Osteoblast (primary cell): ENCODE results near the gene ALPP. TPM values are rescaled to one million over a fixed set of nuclear protein-coding genes. Genes with fewer than 3 reads are reported as not detected.
A peak's percentile ranks its signal among the peaks of the same experiment; 100 is the strongest.
"Not testable (repeated sequence)": the region's sequence is repeated elsewhere in the genome, so short reads cannot be mapped to it uniquely, and the experiment has no call there.

Experiments
- DNase-seq: peaks from one replicate; pipeline ENCODE4 v3.0.0; 2011; ENCODE audit warnings: low spot score, mixed read lengths; ENCODE audit not compliant: insufficient read length; ENCODE audit errors: missing footprints
- H2AFZ ChIP-seq: 2 replicates; pipeline ENCODE4 v1.6.0; 2011; ENCODE audit warnings: mild to moderate bottlenecking, low read length
- H3K27ac ChIP-seq: 2 replicates; pipeline ENCODE4 v1.5.1; 2011; ENCODE audit warnings: mild to moderate bottlenecking, low read depth, low read length, moderate library complexity
- H3K27me3 ChIP-seq: 2 replicates; pipeline ENCODE4 v1.6.0; 2012; ENCODE audit warnings: mild to moderate bottlenecking, control low read depth, inconsistent platforms, low read length, moderate library complexity; ENCODE audit not compliant: insufficient read depth
- H3K36me3 ChIP-seq: 2 replicates; pipeline ENCODE4 v1.5.1; 2011; ENCODE audit warnings: mild to moderate bottlenecking, low read length, control low read depth, moderate library complexity; ENCODE audit not compliant: insufficient read depth
- H3K4me1 ChIP-seq: 2 replicates; pipeline ENCODE4 v1.5.1; 2011; ENCODE audit warnings: mild to moderate bottlenecking, low read length, control low read depth, moderate library complexity; ENCODE audit not compliant: insufficient read depth
- H3K4me2 ChIP-seq: 2 replicates; pipeline ENCODE4 v1.6.0; 2011; ENCODE audit warnings: mild to moderate bottlenecking, low read length; ENCODE audit not compliant: insufficient read depth
- H3K4me3 ChIP-seq: fragments of 200-600 bp; sonication (generic); 3 replicates; pipeline ENCODE4 v1.5.1; 2012; ENCODE audit warnings: mild to moderate bottlenecking, low read length, inconsistent platforms; ENCODE audit not compliant: insufficient read depth
- H3K79me2 ChIP-seq: 2 replicates; pipeline ENCODE4 v1.6.0; 2012; ENCODE audit warnings: mild to moderate bottlenecking, low read length, control low read depth, inconsistent platforms; ENCODE audit not compliant: insufficient read depth
- H3K9me3 ChIP-seq: 2 replicates; pipeline ENCODE4 v1.5.1; 2011; ENCODE audit warnings: low read depth, low read length, control low read depth
- H4K20me1 ChIP-seq: 2 replicates; pipeline ENCODE4 v1.6.0; 2012; ENCODE audit warnings: mild to moderate bottlenecking, low read length, control low read depth; ENCODE audit not compliant: insufficient read depth
- total RNA-seq: library from RNA; depleted of rRNA; stranded (reverse); fragments of >200 nt; gene quantifications from 2 replicates; pipeline ENCODE4 v1.2.3, GENCODE V29; 2012
- TF ChIP-seq, protein P1 (sequence below): IDR thresholded peaks from 2 replicates; pipeline ENCODE4 v1.5.1; 2011; ENCODE audit warnings: mild to moderate bottlenecking, low read depth, low read length, moderate library complexity; ENCODE audit errors: extremely low read depth

Gene ALPP
- total RNA-seq, 1 donor: not detected

DNA sequence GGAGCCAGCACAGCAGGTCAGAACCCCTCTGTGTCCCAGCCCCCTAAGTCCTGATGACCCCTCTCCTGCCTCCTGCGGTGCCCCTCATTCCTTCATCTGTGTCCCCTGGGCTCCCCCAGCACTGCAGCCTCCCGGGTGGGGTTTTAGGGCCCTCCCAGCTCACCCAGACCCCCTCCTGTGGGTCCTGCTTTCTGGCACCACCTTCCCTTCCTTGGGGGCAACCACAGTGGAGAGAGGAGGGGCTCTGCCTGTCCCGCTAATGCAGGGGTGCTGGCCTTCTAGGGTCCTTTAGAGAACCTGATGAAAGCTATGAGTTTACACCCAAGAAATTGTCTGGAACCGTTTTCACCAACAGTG, 42.7 kb upstream of the ALPP start:
- no peaks in the 10 kb centered on the region for H3K79me2 ChIP-seq
- no peaks in the 10 kb centered on the region for H3K27me3 ChIP-seq
- no peak overlapping the region for H3K4me2 ChIP-seq
- no peaks in the 10 kb centered on the region for H3K9me3 ChIP-seq
- H4K20me1 ChIP-seq: no peaks in the 10 kb centered on the region
- DNase-seq: peak; percentile 72
- no peak overlapping the region for H3K4me3 ChIP-seq
- H3K36me3 ChIP-seq: no peaks in the 10 kb centered on the region
- no peak overlapping the region for H2AFZ ChIP-seq
- TF ChIP-seq, protein P1, sequence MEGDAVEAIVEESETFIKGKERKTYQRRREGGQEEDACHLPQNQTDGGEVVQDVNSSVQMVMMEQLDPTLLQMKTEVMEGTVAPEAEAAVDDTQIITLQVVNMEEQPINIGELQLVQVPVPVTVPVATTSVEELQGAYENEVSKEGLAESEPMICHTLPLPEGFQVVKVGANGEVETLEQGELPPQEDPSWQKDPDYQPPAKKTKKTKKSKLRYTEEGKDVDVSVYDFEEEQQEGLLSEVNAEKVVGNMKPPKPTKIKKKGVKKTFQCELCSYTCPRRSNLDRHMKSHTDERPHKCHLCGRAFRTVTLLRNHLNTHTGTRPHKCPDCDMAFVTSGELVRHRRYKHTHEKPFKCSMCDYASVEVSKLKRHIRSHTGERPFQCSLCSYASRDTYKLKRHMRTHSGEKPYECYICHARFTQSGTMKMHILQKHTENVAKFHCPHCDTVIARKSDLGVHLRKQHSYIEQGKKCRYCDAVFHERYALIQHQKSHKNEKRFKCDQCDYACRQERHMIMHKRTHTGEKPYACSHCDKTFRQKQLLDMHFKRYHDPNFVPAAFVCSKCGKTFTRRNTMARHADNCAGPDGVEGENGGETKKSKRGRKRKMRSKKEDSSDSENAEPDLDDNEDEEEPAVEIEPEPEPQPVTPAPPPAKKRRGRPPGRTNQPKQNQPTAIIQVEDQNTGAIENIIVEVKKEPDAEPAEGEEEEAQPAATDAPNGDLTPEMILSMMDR: no peak
- no peak overlapping the region for H3K27ac ChIP-seq
- H3K4me1 ChIP-seq: no peaks in the 10 kb centered on the region

DNA sequence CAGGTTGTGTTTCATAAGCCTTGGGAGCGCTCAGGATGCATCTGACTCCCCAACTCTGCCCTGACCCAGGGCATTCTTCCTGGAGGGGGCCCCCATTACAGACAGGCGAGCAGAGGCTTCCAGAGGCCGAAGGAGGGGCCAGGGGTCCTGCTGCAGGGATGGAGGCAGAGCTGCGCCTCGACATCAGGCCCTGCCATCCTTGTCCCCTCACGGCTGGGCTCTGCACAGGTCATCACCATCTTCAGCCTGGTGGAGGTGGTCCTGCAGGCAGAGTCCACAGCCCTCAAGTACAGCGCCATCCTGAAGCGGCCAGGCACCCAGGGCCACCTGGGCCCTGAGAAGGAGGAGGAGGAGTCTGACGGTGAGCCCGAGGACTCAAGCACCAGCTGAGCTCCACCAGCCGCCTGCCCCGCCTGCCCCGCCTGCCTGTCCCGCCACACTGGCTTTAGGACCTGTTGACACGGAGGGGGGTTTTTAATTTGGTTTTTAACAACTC, 42.3 kb upstream of the ALPP start:
- Histone ChIP-seq H3K79me2 (no peaks in the 10 kb centered on the region), H3K9me3 (no peaks in the 10 kb centered on the region), H2AFZ (no peak overlapping the region), H3K4me1 (no peaks in the 10 kb centered on the region), H3K4me2 (no peak overlapping the region), H3K27me3 (no peaks in the 10 kb centered on the region), H4K20me1 (no peaks in the 10 kb centered on the region), H3K4me3 (no peak overlapping the region), H3K27ac (no peak overlapping the region), H3K36me3 (no peaks in the 10 kb centered on the region)
- TF ChIP-seq, protein P1: no peak
- no peak for DNase-seq

DNA sequence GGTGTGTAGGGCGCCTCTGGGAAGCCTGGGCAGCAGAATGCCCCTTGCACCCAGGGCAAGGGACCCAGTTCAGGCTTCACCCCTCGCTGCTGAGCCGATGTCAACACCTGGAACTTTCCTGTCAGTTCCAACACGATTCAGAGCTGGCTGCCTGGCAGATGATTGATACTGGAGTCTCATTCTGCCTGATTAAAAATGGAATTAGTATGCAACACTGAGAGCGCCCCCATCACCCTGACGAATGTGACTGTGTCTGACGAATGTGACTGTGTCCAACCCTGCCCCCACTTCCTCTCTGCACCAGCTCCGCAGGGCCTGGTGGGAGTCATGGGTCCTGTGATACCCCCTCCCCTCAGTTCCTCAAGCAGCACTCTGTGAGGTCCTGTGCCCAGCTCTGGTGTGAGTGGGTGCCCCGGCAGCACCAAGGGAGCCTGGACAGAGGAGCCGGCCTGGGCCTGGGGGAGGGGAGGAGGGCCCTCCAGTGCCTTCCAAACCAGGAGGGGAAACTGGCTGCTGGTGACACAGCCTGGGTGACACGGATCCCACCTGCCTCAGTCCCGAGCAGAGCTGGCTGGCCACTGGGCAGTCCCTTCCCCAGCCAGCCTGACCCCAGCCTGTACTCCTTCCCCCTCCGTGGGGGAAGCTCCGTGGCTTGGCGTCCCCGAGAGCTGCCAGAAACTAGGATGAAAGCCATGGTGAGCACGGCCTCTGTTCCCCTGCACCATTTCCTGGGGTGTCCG, 41.4 kb upstream of the ALPP start:
- Histone ChIP-seq H3K4me3 (no peak overlapping the region), H2AFZ (no peak overlapping the region), H3K79me2 (no peaks in the 10 kb centered on the region), H3K27ac (no peak overlapping the region), H3K4me2 (no peak overlapping the region), H3K9me3 (no peaks in the 10 kb centered on the region), H4K20me1 (no peaks in the 10 kb centered on the region), H3K4me1 (no peaks in the 10 kb centered on the region), H3K36me3 (no peaks in the 10 kb centered on the region), H3K27me3 (no peaks in the 10 kb centered on the region)
- no peak for DNase-seq
- TF ChIP-seq, protein P1: no peak

DNA sequence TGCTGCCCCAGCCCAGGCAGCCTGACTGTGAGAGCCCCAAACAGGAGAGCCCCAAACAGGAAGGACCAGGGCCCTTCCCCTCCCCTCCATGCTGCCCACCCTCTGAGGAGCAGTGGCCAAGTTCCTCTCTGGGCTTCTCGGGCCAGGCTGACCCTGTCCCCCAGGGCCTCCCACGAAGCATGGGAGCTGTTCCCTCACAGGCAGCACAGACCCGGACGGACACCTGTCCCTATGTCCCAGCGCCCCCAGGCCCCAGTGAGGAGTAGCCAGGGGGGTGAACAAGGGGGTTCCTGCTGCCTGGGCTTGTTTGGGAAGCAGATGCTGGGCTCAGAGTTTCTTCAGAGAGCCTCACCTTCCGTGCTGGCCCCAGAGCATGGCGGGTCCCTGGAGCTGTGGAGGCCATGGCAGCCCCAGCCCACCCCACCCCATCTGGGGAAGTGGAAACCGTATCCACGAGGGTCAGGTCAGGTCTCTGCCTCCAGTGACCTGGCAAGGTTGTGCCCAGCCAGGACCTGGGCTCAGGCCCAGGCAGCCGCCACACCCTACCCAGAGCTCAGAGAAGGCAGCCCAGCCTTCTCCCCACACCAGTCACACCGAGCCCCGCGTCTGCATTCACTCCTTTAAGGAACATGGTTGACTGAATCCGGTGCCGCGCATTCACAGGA, 40.3 kb upstream of the ALPP start:
- not testable (repeated sequence) for H3K79me2 ChIP-seq, H4K20me1 ChIP-seq, H3K4me3 ChIP-seq, H3K9me3 ChIP-seq, H3K27me3 ChIP-seq, H3K4me1 ChIP-seq, H3K4me2 ChIP-seq, H3K36me3 ChIP-seq, H2AFZ ChIP-seq, H3K27ac ChIP-seq
- DNase-seq: peak; percentile 36
